HG02870 (cell line): Measurements from ENCODE around the gene GPC1.

Experiments
- ATAC-seq: cut with Tn5 transposase; IDR thresholded peaks from one replicate; pipeline ENCODE4 v1.9.1; 2021; ENCODE audit warnings: mild to moderate bottlenecking, moderate library complexity; ENCODE audit not compliant: unreplicated experiment

GPC1 gene

GRCh38 chr2:240509667-240510512 lies 74.4 kb downstream of the GPC1 start:
- ATAC-seq, result no peak

GRCh38 chr2:240510513-240511210 lies 75.2 kb downstream of the GPC1 start:
- ATAC-seq, result no peak

GRCh38 chr2:240511351-240512108 lies 76.1 kb downstream of the GPC1 start:
- ATAC-seq, result no peak

GRCh38 chr2:240512109-240512485 lies 76.6 kb downstream of the GPC1 start:
- ATAC-seq, result no peak

- no peak for ATAC-seq
Observed at GRCh38 chr2:240512666-240513535, 77.4 kb downstream of the GPC1 start.

- ATAC-seq, result peak; percentile 88
Observed at GRCh38 chr2:240513549-240514287, 78.3 kb downstream of the GPC1 start.

GRCh38 chr2:240514631-240515030 lies 79.2 kb downstream of the GPC1 start:
- no peak for ATAC-seq

- no peak for ATAC-seq
Observed at GRCh38 chr2:240517342-240517741, 81.9 kb downstream of the GPC1 start.
